ENCODE measurements around the gene TRAPPC3. TPM values are rescaled to one million over a fixed set of nuclear protein-coding genes. Genes with fewer than 3 reads are reported as not detected.
A peak's percentile ranks its signal among the peaks of the same experiment; 100 is the strongest.

TRAPPC3 gene
- total and polyA plus RNA-seq, 7 donors = 75.1 to 177 (median 108) TPM

DNA sequence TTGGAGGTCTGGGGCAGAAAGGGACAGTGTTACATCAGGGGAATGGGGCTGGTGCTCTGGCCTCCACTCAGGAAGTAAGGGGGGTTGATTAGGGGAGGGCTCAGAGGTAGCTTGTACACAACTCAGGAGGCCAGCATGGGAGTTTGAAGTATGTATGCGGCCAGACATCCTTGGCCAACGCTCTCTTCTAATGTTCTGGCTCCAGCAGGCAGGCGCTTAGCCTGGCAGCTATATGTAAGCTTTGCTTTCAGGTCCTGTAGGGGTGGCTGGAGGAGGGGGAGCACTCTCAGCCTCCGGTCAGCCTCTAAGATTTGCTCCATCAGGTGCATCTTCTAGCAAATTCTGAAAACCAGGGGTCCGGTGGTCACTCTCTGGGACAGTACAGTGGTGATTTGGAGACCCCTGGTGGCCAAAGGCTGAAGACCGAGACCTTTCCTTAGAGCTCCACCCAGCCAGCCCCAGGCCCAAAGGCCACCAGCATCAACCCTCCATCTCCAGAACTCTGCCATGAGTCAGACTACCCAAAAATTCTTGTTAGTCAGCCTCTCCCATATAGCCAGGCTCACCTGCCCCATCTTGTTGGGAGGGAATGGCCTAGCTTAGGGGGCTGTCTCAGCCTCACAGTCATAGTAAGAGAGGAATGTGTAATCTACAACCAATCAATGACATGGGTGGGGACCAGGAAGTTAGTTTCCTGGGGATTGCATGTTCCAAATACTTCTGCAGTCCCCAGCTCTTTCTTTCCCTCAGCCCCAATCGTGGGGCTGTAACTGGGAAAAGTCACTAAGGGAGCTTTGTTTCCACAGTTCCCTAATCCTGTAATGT lies 14.6 kb downstream of the TRAPPC3 start:
- Histone ChIP-seq H3K36me3 (peaks cover 7 to 29% (median 16%) of the 10 kb centered on the region in 4 donors), H3K27ac (peak overlapping the region; percentile 65 to 82 (median 78)), H3K4me1 (peaks cover 0 to 54% (median 48%) of the 10 kb centered on the region in 4 donors), H3K27me3 (no peaks in the 10 kb centered on the region), H3K4me3 (no peak overlapping the region), H3K9me3 (no peaks in the 10 kb centered on the region)
- TF ChIP-seq, protein P1, sequence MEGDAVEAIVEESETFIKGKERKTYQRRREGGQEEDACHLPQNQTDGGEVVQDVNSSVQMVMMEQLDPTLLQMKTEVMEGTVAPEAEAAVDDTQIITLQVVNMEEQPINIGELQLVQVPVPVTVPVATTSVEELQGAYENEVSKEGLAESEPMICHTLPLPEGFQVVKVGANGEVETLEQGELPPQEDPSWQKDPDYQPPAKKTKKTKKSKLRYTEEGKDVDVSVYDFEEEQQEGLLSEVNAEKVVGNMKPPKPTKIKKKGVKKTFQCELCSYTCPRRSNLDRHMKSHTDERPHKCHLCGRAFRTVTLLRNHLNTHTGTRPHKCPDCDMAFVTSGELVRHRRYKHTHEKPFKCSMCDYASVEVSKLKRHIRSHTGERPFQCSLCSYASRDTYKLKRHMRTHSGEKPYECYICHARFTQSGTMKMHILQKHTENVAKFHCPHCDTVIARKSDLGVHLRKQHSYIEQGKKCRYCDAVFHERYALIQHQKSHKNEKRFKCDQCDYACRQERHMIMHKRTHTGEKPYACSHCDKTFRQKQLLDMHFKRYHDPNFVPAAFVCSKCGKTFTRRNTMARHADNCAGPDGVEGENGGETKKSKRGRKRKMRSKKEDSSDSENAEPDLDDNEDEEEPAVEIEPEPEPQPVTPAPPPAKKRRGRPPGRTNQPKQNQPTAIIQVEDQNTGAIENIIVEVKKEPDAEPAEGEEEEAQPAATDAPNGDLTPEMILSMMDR (IDR thresholded peaks at IDR 0.05) = peak; percentile 51 to 67 (median 58)
- TF ChIP-seq POLR2AphosphoS5 (IDR thresholded peaks at IDR 0.05) (no peak), EP300 (IDR thresholded peaks at IDR 0.05) (no peak)
- intact Hi-C loops (cut with DNase I) = loop anchor here (1.0 kb wide), 1 partner anchor 35 kb away; no protein-coding TSS in a partner anchor
- DNase-seq = no peak
- 60 to 65% methylated on average over 7 of the region's 7 CpGs for WGBS, 2 donors

DNA sequence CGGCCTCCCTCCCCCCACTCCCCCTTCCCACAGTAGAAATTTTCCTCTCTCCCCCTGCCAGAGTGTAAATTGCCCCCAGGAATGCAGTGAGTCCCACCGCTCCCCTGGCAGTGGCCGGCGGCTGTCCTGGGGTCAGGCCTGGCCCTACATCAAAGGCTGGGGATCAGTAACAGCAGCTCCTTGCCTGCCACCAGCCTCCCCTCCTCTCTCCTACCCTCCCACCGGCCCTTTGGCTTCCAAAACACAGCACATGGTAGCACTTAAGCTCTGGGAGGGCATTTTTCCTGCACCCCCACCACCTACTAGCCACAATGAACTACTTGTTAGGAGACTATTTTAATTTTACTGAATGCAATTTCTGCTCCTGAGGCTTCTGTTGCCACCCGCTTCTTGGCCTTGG lies 15.3 kb downstream of the TRAPPC3 start:
- intact Hi-C loops (cut with DNase I) = no loop called here

DNA sequence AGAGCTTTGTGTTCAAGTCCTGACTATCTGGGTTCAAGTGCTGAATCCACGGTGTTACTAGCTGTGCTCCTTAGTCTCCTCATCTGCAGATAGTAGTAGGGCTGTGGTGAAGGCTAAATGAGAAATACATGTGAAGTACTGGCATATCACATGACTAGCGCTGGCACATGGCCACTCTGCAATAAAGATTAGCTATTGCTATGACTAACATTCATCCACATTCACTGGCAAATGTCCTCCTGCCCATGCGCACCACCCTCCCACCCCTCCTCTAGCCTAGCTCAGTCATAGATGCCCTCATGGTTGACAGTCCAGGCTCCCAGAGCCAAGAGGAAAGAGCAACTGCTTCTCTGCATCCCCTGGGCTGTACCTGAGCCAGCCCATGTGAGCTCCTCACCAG lies 15.8 kb downstream of the TRAPPC3 start:
- Histone ChIP-seq H3K27ac (peak overlapping the region; percentile 65 to 82 (median 78)), H3K9me3 (no peaks in the 10 kb centered on the region), H3K4me1 (peaks cover 0 to 52% (median 48%) of the 10 kb centered on the region in 4 donors), H3K27me3 (no peaks in the 10 kb centered on the region), H3K36me3 (peaks cover 5 to 17% (median 11%) of the 10 kb centered on the region in 4 donors), H3K4me3 (no peak overlapping the region)
- intact Hi-C loops (cut with DNase I) = no loop called here
- 14 to 63% methylated on average over 3 of the region's 3 CpGs for WGBS, 2 donors
- TF ChIP-seq POLR2AphosphoS5 (IDR thresholded peaks at IDR 0.05) (peak in 1 of 4 donors; percentile 14), EP300 (IDR thresholded peaks at IDR 0.05) (no peak)
- no peak for DNase-seq

More for the DNA sequence above, 15.3 kb downstream of the TRAPPC3 start:
- TF ChIP-seq POLR2AphosphoS5 (IDR thresholded peaks at IDR 0.05) = no peak
- TF ChIP-seq, protein P1 (IDR thresholded peaks at IDR 0.05) = no peak
- TF ChIP-seq POLR2A (IDR thresholded peaks at IDR 0.05) = no peak
- no peak for TF ChIP-seq EP300 (IDR thresholded peaks at IDR 0.05)
- peaks cover 7 to 22% (median 14%) of the 10 kb centered on the region in 4 donors for H3K36me3 ChIP-seq
- H3K27me3 ChIP-seq = no peaks in the 10 kb centered on the region
- DNase-seq = no peak
- H3K9me3 ChIP-seq = no peaks in the 10 kb centered on the region
- peak overlapping the region; percentile 65 to 82 (median 78) for H3K27ac ChIP-seq
- 72 to 79% methylated on average over 6 of the region's 6 CpGs for WGBS, 2 donors
- peaks cover 0 to 52% (median 48%) of the 10 kb centered on the region in 4 donors for H3K4me1 ChIP-seq
- no peak overlapping the region for H3K4me3 ChIP-seq

- Histone ChIP-seq H3K9me3 (no peaks in the 10 kb centered on the region), H3K4me3 (no peak overlapping the region), H3K27me3 (no peaks in the 10 kb centered on the region), H3K27ac (no peak overlapping the region), H3K36me3 (peaks cover 0 to 4% (median 1%) of the 10 kb centered on the region in 4 donors), H3K4me1 (peaks cover 0 to 42% (median 40%) of the 10 kb centered on the region in 4 donors)
- TF ChIP-seq POLR2AphosphoS5 (IDR thresholded peaks at IDR 0.05) (no peak), EP300 (IDR thresholded peaks at IDR 0.05) (no peak)
- intact Hi-C loops (cut with DNase I) = no loop called here
- WGBS, 2 donors = 74 to 77% methylated on average over 3 of the region's 3 CpGs
- no peak for DNase-seq
Observed at GRCh38 chr1:36132029-36132428, 17.3 kb downstream of the TRAPPC3 start.

DNA sequence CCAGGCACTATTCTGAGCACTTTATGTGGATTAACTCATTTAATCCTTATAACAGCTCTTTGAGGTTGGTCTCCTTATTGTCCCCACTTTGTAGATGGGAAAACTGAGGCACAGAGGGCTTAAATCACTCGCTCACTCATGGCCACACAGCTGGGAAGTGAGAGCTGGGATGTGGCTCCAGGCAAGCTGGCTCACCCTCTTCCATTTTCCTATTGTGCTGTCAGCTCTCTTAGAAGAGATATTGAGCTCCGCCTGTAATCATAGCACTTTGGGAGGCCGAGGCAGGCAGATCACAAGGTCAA lies 20.4 kb downstream of the TRAPPC3 start:
- TF ChIP-seq, protein P1 (IDR thresholded peaks at IDR 0.05) = no peak
- TF ChIP-seq EP300 (IDR thresholded peaks at IDR 0.05) (no peak), POLR2AphosphoS5 (IDR thresholded peaks at IDR 0.05) (no peak), POLR2A (IDR thresholded peaks at IDR 0.05) (no peak)
- intact Hi-C loops (cut with DNase I) = no loop called here
- Histone ChIP-seq H3K4me1 (peaks cover 0 to 27% (median 23%) of the 10 kb centered on the region in 4 donors), H3K4me3 (no peak overlapping the region), H3K9me3 (no peaks in the 10 kb centered on the region), H3K27me3 (no peaks in the 10 kb centered on the region), H3K27ac (no peak overlapping the region), H3K36me3 (no peaks in the 10 kb centered on the region)
- 75 to 94% methylated on average over 3 of the region's 3 CpGs for WGBS, 2 donors
- DNase-seq = no peak
